HG02840 (cell line): Measurements from ENCODE around the gene KLF11.
"Not testable (repeated sequence)": the region's sequence is repeated elsewhere in the genome, so short reads cannot be mapped to it uniquely, and the experiment has no call there.

ENCODE experiments used
- ATAC-seq: cut with Tn5 transposase; IDR thresholded peaks from one replicate; pipeline ENCODE4 v1.9.1; 2021; ENCODE audit warnings: mild to moderate bottlenecking, moderate library complexity, moderate number of reproducible peaks; ENCODE audit not compliant: unreplicated experiment, low FRiP score

The KLF11 gene

DNA sequence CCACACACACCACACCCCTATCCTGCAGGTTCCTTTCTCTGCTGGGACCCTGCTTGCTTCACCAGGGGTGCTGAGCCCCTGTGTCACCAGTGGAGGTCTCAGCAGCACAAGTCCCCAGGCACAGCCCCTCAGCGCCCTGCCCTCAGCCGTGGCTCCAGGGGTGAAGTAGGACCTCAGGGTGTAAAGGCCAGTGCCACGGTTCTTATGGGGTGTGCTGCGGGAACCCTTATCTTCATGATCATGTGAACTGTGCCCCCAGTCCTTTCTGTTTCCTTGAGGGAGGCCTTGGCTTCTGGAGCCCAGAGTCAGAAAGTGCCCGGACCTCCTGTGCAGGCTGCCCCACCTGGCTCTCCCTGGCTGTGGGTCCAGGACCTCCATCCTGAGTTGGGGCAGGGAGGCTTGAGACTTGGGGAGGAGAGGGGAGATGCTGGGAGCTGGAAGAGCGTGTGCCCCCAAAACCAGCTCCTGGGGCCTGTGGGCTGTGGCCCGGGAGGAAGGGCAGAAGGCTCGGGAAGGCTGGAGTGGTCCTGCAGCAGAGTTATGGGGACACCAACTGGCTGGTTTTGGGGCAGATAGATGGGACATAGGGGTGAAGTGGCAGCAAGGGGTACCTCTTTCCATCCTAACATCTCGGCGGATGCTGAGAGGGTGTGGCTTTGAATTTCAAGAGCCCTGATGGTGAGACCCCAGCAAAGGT lies 20.2 kb upstream of the KLF11 start:
- ATAC-seq = no peak

GRCh38 chr2:10026940-10027569 lies 16.3 kb upstream of the KLF11 start:
- no peak for ATAC-seq

DNA sequence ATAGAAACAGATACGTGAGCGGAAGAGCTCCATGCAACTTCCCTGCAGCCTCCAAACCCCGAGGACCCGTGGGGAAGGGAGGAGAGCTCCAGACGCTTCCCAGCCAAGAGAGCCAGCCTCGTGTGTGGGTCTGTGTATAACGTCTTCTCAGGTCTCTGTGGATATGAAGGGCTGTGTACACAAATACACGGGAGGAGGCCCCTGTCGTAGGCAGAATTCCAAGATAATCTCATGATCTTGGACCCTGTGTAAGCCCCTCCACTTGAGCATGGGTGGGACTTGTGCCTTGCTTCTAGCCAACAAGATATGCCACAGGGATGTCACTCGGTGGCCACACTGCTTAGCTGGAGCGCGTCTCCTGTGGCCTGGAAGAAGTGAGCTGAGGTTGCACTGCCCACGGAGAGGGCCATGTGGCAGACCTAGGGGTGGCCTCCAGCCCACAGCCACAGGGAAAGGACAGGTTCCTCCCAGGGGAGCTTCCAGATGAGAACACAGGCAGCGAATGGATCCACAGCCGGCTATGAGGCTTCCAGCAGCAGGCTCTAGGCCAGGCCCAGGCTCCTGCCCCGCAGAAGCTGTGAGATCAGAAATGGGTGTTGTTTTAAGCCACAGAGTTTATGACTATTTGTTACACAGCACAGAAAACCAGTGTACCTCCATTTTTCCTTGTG lies 15.6 kb upstream of the KLF11 start:
- no peak for ATAC-seq

- ATAC-seq = no peak
Measured at GRCh38 chr2:10028407-10028987, 14.9 kb upstream of the KLF11 start.

- no peak for ATAC-seq
Measured at GRCh38 chr2:10028988-10029874, 14.1 kb upstream of the KLF11 start.

DNA sequence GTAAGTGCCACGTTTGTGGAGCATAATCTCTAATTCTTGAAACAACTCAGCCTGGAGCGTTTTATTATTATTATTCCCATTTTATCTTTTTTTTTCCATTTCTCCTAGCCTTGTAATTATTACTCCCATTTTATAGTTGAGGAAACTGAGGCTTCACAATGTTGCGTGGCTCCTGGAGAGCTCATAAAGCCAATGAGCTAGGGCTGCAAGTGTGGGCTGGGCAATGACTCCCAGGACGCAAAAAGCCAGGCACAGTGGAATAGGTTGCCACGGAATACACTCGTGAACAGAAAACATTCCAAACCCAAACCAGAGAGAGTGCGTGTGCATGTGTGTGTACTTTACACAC lies 13.5 kb upstream of the KLF11 start:
- no peak for ATAC-seq

DNA sequence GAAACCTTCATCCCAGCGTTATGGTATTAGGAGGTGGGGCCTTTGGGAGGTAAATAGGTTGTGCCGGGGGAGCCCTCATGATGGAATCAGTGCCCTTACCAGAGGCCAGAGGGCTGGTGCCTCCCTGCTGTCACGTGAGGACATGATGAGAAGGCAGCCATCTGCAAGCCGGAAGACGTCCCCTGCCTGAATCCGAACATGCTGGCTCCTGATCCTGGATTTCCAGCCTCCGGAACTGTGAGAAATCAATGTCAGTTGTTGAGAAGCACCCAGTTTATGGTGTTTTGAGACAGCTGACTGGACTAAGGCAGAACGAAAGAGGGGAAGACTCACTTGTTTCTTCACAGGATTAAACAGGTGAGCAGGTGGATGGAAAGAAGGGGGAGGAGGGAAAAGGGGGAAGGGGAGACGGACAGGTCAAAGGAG lies 13.0 kb upstream of the KLF11 start:
- ATAC-seq = no peak

- not testable (repeated sequence) for ATAC-seq
Measured at GRCh38 chr2:10030798-10031197, 12.6 kb upstream of the KLF11 start.

- no peak for ATAC-seq
Measured at GRCh38 chr2:10031886-10032745, 11.2 kb upstream of the KLF11 start.

DNA sequence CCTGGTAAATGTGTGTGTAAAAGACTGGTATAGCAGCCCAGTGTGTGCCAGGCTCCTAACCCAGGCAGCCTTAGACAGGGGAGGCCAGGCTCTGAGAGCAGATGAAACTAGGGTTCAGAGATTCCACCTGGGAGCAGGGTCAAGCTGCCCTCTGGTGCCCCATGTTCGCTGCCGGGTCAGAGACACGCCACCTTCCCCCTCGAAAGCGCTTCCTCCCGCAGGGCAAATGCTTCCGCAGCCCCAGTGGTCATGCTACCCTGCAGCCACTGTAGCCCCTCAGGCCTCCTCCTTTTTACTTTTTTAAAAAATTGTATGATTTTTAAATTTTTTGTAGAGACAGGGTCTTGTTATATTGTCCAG lies 10.6 kb upstream of the KLF11 start:
- no peak for ATAC-seq

DNA sequence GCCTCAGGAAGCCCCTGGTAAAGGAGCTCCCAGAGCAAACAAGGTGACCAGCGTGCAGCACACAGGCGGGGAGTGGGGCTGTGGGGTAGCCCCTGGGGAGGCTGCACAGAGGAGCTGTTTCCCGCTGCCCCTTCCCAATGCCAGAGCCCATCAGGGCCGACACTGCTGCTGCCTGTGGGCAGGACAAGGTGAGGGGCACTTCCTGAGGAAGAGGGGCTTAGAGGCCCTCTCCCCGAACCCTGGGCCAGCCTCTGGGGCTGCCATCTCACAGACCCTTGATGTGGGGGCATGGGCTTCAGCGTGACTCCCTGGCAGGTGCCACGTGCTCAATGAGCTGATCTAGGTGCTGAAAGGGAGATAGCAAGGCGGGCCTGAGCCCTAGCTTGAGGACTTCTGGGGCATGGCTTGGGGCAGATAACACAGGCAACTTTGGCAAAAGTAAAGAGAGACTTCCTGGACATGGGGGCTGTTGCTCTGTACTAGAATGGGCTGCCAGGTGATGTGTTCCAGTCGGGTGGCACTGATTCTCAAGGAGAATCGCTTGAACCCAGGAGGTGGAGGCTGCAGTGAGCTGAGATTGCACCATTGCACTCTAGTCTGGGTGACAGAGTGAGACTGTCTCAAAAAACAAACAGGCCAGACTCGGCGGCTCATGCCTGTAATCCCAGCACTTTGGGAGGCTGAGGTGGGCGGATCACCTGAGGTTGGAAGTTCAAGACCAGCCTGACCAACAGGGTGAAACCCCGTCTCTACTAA lies 9.9 kb upstream of the KLF11 start:
- no peak for ATAC-seq

- no peak for ATAC-seq
Measured at GRCh38 chr2:10034333-10035052, 8.9 kb upstream of the KLF11 start.

DNA sequence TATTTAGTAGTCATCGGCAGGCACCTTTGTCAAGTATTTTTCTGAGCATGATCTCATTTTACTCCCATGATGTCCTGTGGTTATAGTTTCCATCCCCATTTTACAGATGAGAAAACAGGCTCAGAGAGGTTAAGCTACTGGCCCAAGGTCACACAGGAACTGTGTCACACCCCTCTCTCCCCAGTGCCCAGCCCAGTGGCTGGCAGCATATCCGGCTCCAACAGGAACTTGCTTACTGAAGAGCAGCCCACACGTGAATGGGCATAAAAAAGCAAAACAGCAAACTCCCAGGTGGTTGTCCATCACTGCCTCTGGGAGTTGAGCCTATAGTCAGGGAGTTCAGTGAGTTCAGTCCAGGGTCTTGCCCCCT lies 8.3 kb upstream of the KLF11 start:
- ATAC-seq = no peak

GRCh38 chr2:10035633-10036032 lies 7.7 kb upstream of the KLF11 start:
- ATAC-seq = no peak

DNA sequence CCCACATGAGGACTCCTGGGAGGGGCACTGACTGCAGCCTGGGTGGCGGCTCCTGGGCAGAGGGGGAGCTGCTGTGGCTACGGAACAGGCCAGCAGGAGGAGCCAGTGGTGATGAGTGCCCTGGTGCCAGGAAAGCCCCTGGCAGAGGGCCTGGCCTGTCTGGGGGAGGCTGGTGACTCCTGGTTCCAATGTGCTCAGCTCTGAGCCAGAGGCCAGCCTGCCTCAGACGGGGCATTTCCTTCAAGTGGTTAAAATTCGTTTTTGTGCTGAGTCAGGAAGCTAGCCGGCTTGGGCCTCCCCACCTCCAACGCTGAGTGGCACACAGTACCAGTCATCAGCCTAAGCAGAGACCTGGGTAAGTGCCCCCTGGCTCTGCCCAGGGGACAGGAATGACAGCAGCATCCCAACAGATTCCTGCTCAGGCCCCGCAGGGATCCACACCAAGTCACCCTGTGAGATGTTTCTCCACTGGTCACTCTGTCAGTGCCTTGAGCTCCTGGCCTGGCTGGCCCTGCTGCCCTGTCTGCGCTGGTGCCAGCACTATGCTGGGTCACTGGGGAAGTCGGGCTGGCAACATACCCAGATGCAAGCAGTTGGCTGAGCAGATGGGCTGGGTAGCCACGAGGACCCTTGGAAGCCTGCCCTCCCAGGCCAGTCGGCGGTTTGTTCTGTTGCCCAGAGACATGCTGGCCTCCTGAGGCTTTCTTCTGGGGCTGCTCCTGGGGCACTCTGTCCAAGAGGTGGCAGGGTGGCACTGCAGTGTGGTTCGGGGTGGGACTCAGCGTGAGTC lies 7.1 kb upstream of the KLF11 start:
- no peak for ATAC-seq

DNA sequence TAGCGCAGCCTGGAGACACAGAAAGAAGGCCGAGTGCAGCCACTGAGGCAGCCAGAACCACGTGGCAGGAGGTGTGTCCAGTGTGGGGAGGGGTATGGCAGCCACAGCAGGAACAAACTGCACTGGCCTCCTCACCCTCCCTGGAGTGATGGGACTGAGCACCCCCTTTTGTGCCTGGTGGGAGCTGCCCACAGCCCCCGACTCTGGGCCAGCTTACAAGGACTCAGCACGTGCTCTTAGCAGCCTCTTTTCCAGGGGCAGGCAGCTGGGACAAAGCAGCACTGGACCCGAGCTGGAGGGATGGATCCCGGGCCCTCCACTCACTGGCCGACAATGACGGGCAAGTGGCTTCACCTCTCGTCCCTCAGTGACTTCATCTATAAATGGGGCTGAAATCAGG lies 5.2 kb upstream of the KLF11 start:
- ATAC-seq = no peak

- no peak for ATAC-seq
Measured at GRCh38 chr2:10038716-10039115, 4.6 kb upstream of the KLF11 start.
